ENCODE data around the gene EPB41L3. TPM values are rescaled to one million over a fixed set of nuclear protein-coding genes. Genes with fewer than 3 reads are reported as not detected.

Gene EPB41L3
- total RNA-seq, 4 donors from 2014 or later, result 27.3 to 40.4 (median 34.6) TPM

GRCh38 chr18:5417342-5417741, 126.5 kb downstream of the EPB41L3 start:
- no peaks in the 10 kb centered on the region for H3K27me3 ChIP-seq
- no peak for DNase-seq
- no peak overlapping the region for H3K4me3 ChIP-seq (replicated peaks in 1 of 3)
- no peaks in the 10 kb centered on the region for H3K4me1 ChIP-seq
- no peaks in the 10 kb centered on the region for H3K36me3 ChIP-seq
- 76 to 82% methylated on average over 8 of the region's 8 CpGs for WGBS, 2 donors
- TF ChIP-seq POLR2A (IDR thresholded peaks at IDR 0.05) (no peak), CTCF (IDR thresholded peaks at IDR 0.05) (no peak)
- intact Hi-C loops (cut with DNase I), result no loop called here
- H3K27ac ChIP-seq, result no peak overlapping the region
- H3K9me3 ChIP-seq, result no peaks in the 10 kb centered on the region

- 90 to 96% methylated on average over 3 of the region's 3 CpGs for WGBS, 2 donors
- H3K9me3 ChIP-seq, result no peaks in the 10 kb centered on the region
- H3K27ac ChIP-seq, result no peak overlapping the region
- no peak for TF ChIP-seq POLR2A (IDR thresholded peaks at IDR 0.05)
- no peak for TF ChIP-seq CTCF (IDR thresholded peaks at IDR 0.05)
- intact Hi-C loops (cut with DNase I), result no loop called here
- H3K27me3 ChIP-seq, result no peaks in the 10 kb centered on the region
- no peak for DNase-seq
- no peak overlapping the region for H3K4me3 ChIP-seq (replicated peaks in 1 of 3)
- no peaks in the 10 kb centered on the region for H3K4me1 ChIP-seq
- H3K36me3 ChIP-seq, result no peaks in the 10 kb centered on the region
Measured at GRCh38 chr18:5416112-5416511, 127.7 kb downstream of the EPB41L3 start.

GRCh38 chr18:5415665-5416064, 128.1 kb downstream of the EPB41L3 start:
- Histone ChIP-seq H3K4me1 (no peaks in the 10 kb centered on the region), H3K27me3 (no peaks in the 10 kb centered on the region), H3K9me3 (no peaks in the 10 kb centered on the region), H3K4me3 (replicated peaks in 1 of 3) (no peak overlapping the region), H3K27ac (no peak overlapping the region), H3K36me3 (no peaks in the 10 kb centered on the region)
- TF ChIP-seq POLR2A (IDR thresholded peaks at IDR 0.05) (no peak), CTCF (IDR thresholded peaks at IDR 0.05) (no peak)
- intact Hi-C loops (cut with DNase I), result no loop called here
- WGBS, 2 donors, result 94% methylated on average over 12 of the region's 12 CpGs
- no peak for DNase-seq

GRCh38 chr18:5415031-5415430, 128.8 kb downstream of the EPB41L3 start:
- intact Hi-C loops (cut with DNase I), result no loop called here
- TF ChIP-seq POLR2A (IDR thresholded peaks at IDR 0.05), result no peak
- no peak for TF ChIP-seq CTCF (IDR thresholded peaks at IDR 0.05)
- Histone ChIP-seq H3K27ac (no peak overlapping the region), H3K27me3 (no peaks in the 10 kb centered on the region), H3K4me1 (no peaks in the 10 kb centered on the region), H3K4me3 (replicated peaks in 1 of 3) (no peak overlapping the region), H3K9me3 (no peaks in the 10 kb centered on the region), H3K36me3 (no peaks in the 10 kb centered on the region)
- WGBS, 2 donors, result 90 to 94% methylated on average over 4 of the region's 4 CpGs
- DNase-seq, result no peak

GRCh38 chr18:5414546-5414945, 129.3 kb downstream of the EPB41L3 start:
- no peaks in the 10 kb centered on the region for H3K4me1 ChIP-seq
- DNase-seq, result no peak
- H3K27me3 ChIP-seq, result no peaks in the 10 kb centered on the region
- no peak overlapping the region for H3K4me3 ChIP-seq (replicated peaks in 1 of 3)
- intact Hi-C loops (cut with DNase I), result no loop called here
- no peak overlapping the region for H3K27ac ChIP-seq
- no peaks in the 10 kb centered on the region for H3K9me3 ChIP-seq
- H3K36me3 ChIP-seq, result no peaks in the 10 kb centered on the region
- TF ChIP-seq CTCF (IDR thresholded peaks at IDR 0.05) (no peak), POLR2A (IDR thresholded peaks at IDR 0.05) (no peak)
- 68 to 72% methylated on average over 6 of the region's 6 CpGs for WGBS, 2 donors

Measured in thyroid gland (tissue), 4 donors.